GM18520 (cell line): ENCODE results near the gene SEMA4A.
"Not testable (repeated sequence)": the region's sequence is repeated elsewhere in the genome, so short reads cannot be mapped to it uniquely, and the experiment has no call there.

ENCODE experiments used
- ATAC-seq: cut with Tn5 transposase; IDR thresholded peaks from one replicate; pipeline ENCODE4 v1.9.1; 2021; ENCODE audit not compliant: unreplicated experiment

Gene SEMA4A

GRCh38 chr1:156155756-156156510 is 2.5 kb downstream of the SEMA4A start:
- no peak for ATAC-seq

GRCh38 chr1:156157506-156157905 is 4.1 kb downstream of the SEMA4A start:
- ATAC-seq: peak; percentile 28

GRCh38 chr1:156157966-156158365 is 4.6 kb downstream of the SEMA4A start:
- no peak for ATAC-seq

DNA sequence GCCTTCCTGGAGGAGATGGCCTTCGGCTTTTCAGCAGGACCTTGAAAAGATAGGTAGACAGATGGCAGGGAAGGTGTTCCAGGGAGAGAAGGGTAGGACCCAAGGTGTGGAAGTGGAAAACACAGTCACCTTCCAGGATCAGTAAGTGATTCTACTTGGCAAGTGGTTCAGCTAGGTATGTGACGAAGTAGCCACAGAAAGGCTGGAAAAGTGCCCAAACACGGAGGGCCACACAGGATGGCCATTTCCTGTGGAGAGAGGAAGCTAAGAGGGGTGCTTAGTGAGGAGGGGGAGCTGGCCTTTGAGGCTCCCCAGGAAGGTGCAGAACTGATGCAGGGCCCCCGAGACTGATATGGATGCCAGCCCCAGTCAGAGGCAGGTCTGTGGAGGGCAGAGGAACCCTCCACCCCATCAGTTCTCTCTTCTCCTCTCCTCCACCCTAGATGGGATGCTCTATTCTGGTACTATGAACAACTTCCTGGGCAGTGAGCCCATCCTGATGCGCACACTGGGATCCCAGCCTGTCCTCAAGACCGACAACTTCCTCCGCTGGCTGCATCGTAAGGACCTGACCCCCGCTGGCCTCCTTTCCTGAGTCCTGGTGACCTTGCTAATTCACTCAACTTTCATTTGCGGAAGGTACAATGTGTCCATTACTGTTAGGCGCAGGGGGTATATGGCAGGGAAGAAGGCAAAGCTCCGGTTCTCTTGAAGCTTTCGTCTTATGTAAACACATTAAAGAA is 6.8 kb downstream of the SEMA4A start:
- ATAC-seq: no peak

- ATAC-seq: no peak
Observed at GRCh38 chr1:156160743-156161171, 7.4 kb downstream of the SEMA4A start.

DNA sequence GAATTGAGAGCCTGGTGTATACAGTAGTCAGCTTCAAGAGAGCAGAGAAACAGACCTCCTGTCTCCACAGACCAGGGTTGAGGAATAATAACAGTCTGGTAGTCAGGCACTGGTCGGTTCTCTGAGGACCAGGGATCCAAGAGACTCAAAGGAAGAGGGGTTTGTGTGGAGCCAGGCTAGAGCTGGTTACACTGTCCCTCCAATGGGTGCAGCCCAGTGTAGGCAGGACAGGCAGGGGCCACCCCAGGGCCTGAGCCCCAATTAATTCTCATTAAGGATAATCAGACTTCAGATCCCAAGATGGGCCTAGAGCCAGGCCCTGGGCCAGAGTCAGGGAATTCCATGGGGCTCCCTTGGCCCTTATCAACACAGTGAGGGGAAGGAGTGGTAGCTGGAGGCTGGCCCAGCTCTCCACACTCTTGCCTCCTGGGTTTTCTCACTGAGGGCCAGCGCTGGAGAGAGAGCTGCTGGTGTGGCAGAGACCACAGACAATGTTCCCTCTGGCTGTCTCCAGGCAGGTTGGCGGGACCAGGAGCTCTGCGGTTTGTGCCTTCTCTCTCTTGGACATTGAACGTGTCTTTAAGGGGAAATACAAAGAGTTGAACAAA is 9.1 kb downstream of the SEMA4A start:
- no peak for ATAC-seq

DNA sequence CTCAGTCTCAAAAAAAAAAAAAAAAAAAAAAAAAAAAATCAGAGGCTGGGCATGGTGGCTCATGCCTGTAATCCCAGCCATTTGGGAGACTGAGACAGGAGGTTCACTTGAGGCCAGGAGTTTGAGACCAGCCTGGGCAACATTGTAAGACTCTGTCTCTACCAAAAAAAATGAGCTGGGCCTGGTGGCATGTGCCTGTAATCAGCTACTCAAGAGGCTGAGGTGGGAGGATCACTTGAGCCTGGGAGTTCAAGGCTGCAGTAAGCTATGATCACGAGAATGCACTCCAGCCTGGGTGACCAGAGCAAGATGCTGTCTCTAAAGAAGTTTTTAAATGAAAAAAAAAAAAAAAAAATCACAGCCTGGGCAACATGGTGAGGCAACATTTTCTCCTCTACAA is 10.3 kb downstream of the SEMA4A start:
- ATAC-seq: no peak

- ATAC-seq: no peak
Observed at GRCh38 chr1:156164125-156164831, 10.9 kb downstream of the SEMA4A start.

DNA sequence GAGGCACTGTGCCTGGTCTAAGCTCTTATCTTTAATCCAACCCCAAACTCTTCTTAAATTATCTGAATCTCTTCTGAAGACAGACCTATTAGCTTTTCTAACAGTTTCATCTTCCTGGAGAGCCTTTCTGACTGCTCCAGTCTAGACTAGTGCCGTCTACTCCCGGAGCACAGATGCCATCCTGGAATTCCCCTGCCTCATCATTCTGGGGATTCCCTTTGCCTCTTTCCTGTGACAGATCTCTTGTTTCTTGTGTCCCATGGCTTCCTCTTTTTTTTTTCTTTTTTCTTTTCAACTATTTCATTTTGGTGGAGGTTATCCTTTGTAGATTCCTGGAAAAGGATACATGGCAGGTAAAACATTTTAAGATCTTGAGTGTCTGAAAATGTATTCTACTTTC is 11.7 kb downstream of the SEMA4A start:
- no peak for ATAC-seq

GRCh38 chr1:156167536-156167935 is 14.2 kb downstream of the SEMA4A start:
- no peak for ATAC-seq

GRCh38 chr1:156172696-156173470 is 19.5 kb downstream of the SEMA4A start:
- no peak for ATAC-seq

GRCh38 chr1:156176610-156177210 is 23.3 kb downstream of the SEMA4A start:
- ATAC-seq: no peak

GRCh38 chr1:156177919-156178654 is 24.7 kb downstream of the SEMA4A start:
- ATAC-seq: no peak

GRCh38 chr1:156180471-156180870 is 27.1 kb downstream of the SEMA4A start:
- ATAC-seq: no peak

DNA sequence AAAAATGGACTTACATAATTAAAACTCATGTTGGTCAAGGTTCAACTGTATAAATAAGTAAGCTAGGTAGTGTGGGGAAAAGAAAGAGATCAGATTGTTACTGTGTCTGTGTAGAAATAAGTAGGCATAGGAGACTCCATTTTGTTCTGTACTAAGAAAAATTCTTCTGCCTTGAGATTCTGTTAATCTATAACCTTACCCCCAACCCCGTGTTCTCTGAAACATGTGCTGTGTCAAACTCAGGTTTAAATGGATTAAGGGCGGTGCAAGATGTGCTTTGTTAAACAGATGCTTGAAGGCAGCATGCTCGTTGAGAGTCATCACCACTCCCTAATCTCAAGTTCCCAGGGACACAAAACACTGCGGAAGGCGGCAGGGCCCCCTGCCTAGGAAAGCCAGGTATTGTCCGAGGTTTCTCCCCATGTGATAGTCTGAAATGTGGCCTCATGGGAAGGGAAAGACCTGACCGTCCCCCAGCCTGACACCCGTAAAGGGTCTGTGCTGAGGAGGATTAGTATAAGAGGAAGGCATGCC is 28.1 kb downstream of the SEMA4A start:
- ATAC-seq: not testable (repeated sequence)

- not testable (repeated sequence) for ATAC-seq
Observed at GRCh38 chr1:156182010-156182779, 28.8 kb downstream of the SEMA4A start.

DNA sequence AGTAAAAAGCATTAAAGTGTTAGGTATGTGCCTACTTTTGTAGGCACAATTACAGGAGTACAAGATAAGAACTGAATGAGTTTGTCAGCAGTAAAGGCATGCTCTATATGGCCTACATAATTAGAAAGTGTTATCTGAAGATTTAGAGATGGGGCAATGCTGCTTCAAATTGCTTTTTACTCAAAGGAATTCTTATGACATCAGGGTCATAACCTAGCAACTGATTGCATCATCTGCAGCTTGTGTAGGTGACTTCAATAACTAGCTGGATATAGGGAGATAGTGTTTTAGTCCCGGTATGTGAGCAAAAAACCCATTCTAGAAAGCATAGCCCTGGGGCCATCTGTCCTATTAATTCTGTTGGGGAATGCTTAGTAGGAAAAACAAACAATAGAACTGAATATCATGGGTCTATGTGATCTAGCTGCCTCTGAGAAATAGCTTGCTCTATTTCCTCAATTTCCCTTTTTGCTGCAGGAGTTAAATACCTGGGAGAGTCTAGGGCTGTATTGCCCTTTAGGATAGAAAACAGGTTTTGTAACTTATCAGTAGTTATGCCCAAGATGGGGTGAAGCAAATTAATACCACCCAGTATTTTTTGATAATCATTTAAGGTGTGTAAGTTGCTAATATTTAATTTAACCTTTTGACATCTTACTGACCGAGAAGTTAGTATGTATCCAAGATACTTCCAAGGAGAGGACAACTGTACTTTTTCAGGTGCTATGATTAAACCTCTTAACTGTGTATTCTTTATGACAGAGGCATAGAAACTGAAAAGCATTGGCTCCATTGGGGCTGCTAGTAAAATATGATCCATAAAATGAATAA is 33.2 kb downstream of the SEMA4A start:
- ATAC-seq: not testable (repeated sequence)

DNA sequence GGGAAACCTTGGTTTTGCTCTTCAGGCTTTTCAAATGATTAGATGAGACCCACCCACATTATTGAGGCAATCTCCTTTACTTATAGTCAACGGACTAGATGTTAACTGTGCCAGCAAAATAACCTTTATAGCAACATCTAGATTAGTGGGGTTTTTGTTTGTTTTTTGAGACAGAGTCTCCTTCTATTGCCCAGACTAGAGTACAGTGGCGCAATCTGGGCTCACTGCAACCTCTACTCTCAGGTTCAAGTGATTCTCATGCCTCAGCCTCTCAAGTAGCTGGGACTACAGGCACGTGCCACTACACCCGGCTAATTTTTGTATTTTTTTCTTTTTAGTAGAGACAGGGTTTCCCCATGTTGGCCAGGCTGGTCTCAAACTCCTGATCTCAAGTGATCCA is 36.9 kb downstream of the SEMA4A start:
- not testable (repeated sequence) for ATAC-seq
